HEK293 (cell line): ENCODE data around the gene ABCG1.

ENCODE experiments used
- CTCF ChIA-PET: fragments of 350-600 bp; formaldehyde crosslinking; extraction: SDS; loops from one replicate; lab custom pipeline; 2021; ENCODE audit warnings: antibody characterized with exemption; lab: Yijun Ruan, JAX
- POLR2A ChIA-PET: fragments of 300-600 bp; formaldehyde crosslinking; extraction: SDS; loops from one replicate; lab custom pipeline; 2020; ENCODE audit warnings: antibody characterized with exemption, inconsistent platforms; lab: Yijun Ruan, JAX
- H3K27ac ChIP-seq: fragments of 200-500 bp; sonication (Bioruptor generic); 2 replicates; pipeline ENCODE4 v1.5.1; 2014; ENCODE audit warnings: low read depth, low read length, control low read depth, inconsistent platforms; ENCODE audit errors: extremely low read depth
- H3K36me3 ChIP-seq, 2 experiments: fragments of 200-500 bp in 1 of 2; sonication (Bioruptor generic) in 1 of 2; 1 replicate in 1 of 2; 2 replicates in 1 of 2; pipeline ENCODE4 v1.5.1; 2014 to 2017; ENCODE audit warnings: inconsistent platforms in 2 of 2, low read length in 2 of 2; ENCODE audit not compliant: control insufficient read depth in 2 of 2, insufficient read depth in 1 of 2
- H3K4me1 ChIP-seq: fragments of 200-500 bp; sonication (Bioruptor generic); 2 replicates; pipeline ENCODE4 v1.5.1; 2014; ENCODE audit warnings: mild to moderate bottlenecking, low read length, inconsistent platforms; ENCODE audit not compliant: control insufficient read depth, insufficient read depth
- H3K4me3 ChIP-seq: 2 replicates; pipeline ENCODE4 v1.5.1; 2011; ENCODE audit warnings: low read depth, mild to moderate bottlenecking, control low read depth, low read length, moderate library complexity
- H3K9me3 ChIP-seq: fragments of 200-500 bp; sonication (Bioruptor generic); 2 replicates; pipeline ENCODE4 v1.5.1; 2014; ENCODE audit warnings: low read depth, low read length, inconsistent platforms; ENCODE audit not compliant: control insufficient read depth, insufficient read depth
- EGR2 ChIP-seq: fragments of 450-650 bp; formaldehyde crosslinking; IDR thresholded peaks from 2 replicates; pipeline ENCODE4 v1.5.1; 2016; ENCODE audit warnings: low read depth, missing biosample characterization, missing genetic modification characterization
- HOXA7 ChIP-seq: sonication (generic); formaldehyde crosslinking; IDR thresholded peaks from 2 replicates; pipeline ENCODE4 v1.8.1; 2022; ENCODE audit warnings: missing genetic modification reagents, borderline replicate concordance
- OVOL3 ChIP-seq: fragments of 450-650 bp; formaldehyde crosslinking; IDR thresholded peaks from 2 replicates; pipeline ENCODE4 v1.5.1; 2016; ENCODE audit warnings: missing biosample characterization, missing genetic modification characterization
- SETDB1 ChIP-seq: IDR thresholded peaks from one replicate; pipeline ENCODE4 v1.6.1; 2017; ENCODE audit warnings: mild to moderate bottlenecking, low read length, moderate library complexity, mixed read lengths; ENCODE audit not compliant: insufficient read length
- WT1 ChIP-seq: fragments of 450-650 bp; formaldehyde crosslinking; IDR thresholded peaks from 2 replicates; pipeline ENCODE4 v1.5.1; 2016; ENCODE audit warnings: missing biosample characterization, missing genetic modification characterization
- ZBTB11 ChIP-seq: fragments of 450-650 bp; formaldehyde crosslinking; conservative IDR thresholded peaks from 2 replicates; pipeline ENCODE4 v1.5.1; 2016; ENCODE audit warnings: low read depth, missing biosample characterization, missing genetic modification characterization
- ZFP69B ChIP-seq: fragments of 450-650 bp; formaldehyde crosslinking; IDR thresholded peaks from 2 replicates; pipeline ENCODE4 v1.5.1; 2016; ENCODE audit warnings: missing biosample characterization, missing genetic modification characterization
- ZNF10 ChIP-seq: fragments of 450-650 bp; formaldehyde crosslinking; IDR thresholded peaks from 2 replicates; pipeline ENCODE4 v1.5.1; 2017; ENCODE audit warnings: missing biosample characterization, missing genetic modification characterization
- ZNF157 ChIP-seq: fragments of 450-650 bp; formaldehyde crosslinking; IDR thresholded peaks from 2 replicates; pipeline ENCODE4 v1.5.1; 2016; ENCODE audit warnings: missing biosample characterization, missing genetic modification characterization
- ZNF239 ChIP-seq: fragments of 450-650 bp; formaldehyde crosslinking; IDR thresholded peaks from 2 replicates; pipeline ENCODE4 v1.5.1; 2016; ENCODE audit warnings: missing biosample characterization, missing genetic modification characterization
- ZNF354C ChIP-seq: fragments of 450-650 bp; formaldehyde crosslinking; IDR thresholded peaks from 2 replicates; pipeline ENCODE4 v1.5.1; 2016; ENCODE audit warnings: missing biosample characterization, missing genetic modification characterization, low read depth, borderline replicate concordance
- ZNF558 ChIP-seq: fragments of 450-650 bp; formaldehyde crosslinking; IDR thresholded peaks from 2 replicates; pipeline ENCODE4 v1.5.1; 2016; ENCODE audit warnings: missing biosample characterization, missing genetic modification characterization
- ZNF585B ChIP-seq: fragments of 450-650 bp; formaldehyde crosslinking; IDR thresholded peaks from 2 replicates; pipeline ENCODE4 v1.5.1; 2016; ENCODE audit warnings: missing biosample characterization, missing genetic modification characterization
- ZNF629 ChIP-seq: fragments of 450-650 bp; formaldehyde crosslinking; IDR thresholded peaks from 2 replicates; pipeline ENCODE4 v1.5.1; 2017; ENCODE audit warnings: missing biosample characterization, missing genetic modification characterization
- ZNF658 ChIP-seq: fragments of 450-650 bp; formaldehyde crosslinking; IDR thresholded peaks from 2 replicates; pipeline ENCODE4; 2016; ENCODE audit warnings: missing biosample characterization, missing genetic modification characterization
- ZNF670 ChIP-seq: fragments of 450-650 bp; formaldehyde crosslinking; IDR thresholded peaks from 2 replicates; pipeline ENCODE4 v1.5.1; 2016; ENCODE audit warnings: missing biosample characterization, missing genetic modification characterization, low read depth
- TF ChIP-seq, protein P1 (sequence below): fragments of 450-650 bp; formaldehyde crosslinking; IDR thresholded peaks from 2 replicates; pipeline ENCODE4 v1.5.1; 2017; ENCODE audit warnings: missing biosample characterization, missing genetic modification characterization
- TF ChIP-seq, protein P2 (sequence below): fragments of 450-650 bp; IDR thresholded peaks from 2 replicates; pipeline ENCODE4 v1.5.1; 2018; ENCODE audit warnings: missing biosample characterization, missing genetic modification characterization

ABCG1 gene

DNA sequence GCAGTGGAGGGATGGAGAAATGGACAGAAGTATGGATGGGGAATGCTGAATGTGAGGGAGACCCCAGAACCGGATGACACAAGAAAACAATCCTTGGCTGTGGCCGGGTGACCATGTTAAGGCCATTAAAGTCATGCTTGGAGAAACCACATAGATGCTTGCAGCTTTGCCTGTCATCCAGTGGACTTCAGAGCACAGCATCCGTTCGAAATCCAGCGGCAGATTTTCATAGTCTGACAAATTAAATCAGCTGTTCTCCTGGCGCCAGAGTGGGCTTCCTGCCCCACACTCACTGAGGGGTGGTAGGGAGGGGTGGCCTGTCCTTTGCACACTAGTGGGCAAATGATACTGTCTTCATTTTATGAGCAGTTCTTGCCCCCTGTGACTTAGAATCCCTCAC is 35.1 kb downstream of the ABCG1 start (continued):
- TF ChIP-seq ZBTB11 (tag by site-specific recombination): no peak
- TF ChIP-seq ZFP69B (tag by site-specific recombination): no peak

- CTCF ChIA-PET: interaction anchor here (0.5 to 0.6 kb wide), 2 partner anchors 350 to 1122 kb away, joined by 3 to 5 read pairs; no protein-coding TSS in a partner anchor
- no peak for TF ChIP-seq ZNF585B
- TF ChIP-seq ZNF558 (tag by site-specific recombination): no peak
- TF ChIP-seq EGR2 (tag by site-specific recombination): no peak
- TF ChIP-seq ZNF239: no peak
- TF ChIP-seq ZNF670 (tag by site-specific recombination): no peak
- TF ChIP-seq OVOL3 (tag by site-specific recombination): no peak
- TF ChIP-seq, protein P1, sequence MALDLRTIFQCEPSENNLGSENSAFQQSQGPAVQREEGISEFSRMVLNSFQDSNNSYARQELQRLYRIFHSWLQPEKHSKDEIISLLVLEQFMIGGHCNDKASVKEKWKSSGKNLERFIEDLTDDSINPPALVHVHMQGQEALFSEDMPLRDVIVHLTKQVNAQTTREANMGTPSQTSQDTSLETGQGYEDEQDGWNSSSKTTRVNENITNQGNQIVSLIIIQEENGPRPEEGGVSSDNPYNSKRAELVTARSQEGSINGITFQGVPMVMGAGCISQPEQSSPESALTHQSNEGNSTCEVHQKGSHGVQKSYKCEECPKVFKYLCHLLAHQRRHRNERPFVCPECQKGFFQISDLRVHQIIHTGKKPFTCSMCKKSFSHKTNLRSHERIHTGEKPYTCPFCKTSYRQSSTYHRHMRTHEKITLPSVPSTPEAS (tag by site-specific recombination): no peak
- no peak for TF ChIP-seq ZNF157 (tag by site-specific recombination)
- no peak for TF ChIP-seq WT1 (tag by site-specific recombination)
- TF ChIP-seq ZNF10: no peak
- TF ChIP-seq ZNF658 (tag by site-specific recombination): no peak
- TF ChIP-seq, protein P2, sequence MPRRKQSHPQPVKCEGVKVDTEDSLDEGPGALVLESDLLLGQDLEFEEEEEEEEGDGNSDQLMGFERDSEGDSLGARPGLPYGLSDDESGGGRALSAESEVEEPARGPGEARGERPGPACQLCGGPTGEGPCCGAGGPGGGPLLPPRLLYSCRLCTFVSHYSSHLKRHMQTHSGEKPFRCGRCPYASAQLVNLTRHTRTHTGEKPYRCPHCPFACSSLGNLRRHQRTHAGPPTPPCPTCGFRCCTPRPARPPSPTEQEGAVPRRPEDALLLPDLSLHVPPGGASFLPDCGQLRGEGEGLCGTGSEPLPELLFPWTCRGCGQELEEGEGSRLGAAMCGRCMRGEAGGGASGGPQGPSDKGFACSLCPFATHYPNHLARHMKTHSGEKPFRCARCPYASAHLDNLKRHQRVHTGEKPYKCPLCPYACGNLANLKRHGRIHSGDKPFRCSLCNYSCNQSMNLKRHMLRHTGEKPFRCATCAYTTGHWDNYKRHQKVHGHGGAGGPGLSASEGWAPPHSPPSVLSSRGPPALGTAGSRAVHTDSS (tag by site-specific recombination): no peak
- Histone ChIP-seq H3K9me3 (no peaks in the 10 kb centered on the region), H3K4me1 (no peaks in the 10 kb centered on the region), H3K4me3 (no peak overlapping the region), H3K36me3 (no peaks in the 10 kb centered on the region), H3K27ac (no peak overlapping the region)
- POLR2A ChIA-PET: no interaction called here
These were observed 36.0 kb downstream of the ABCG1 start for GRCh38 chr21:42254651-42255601.

- Histone ChIP-seq H3K27ac (no peak overlapping the region), H3K9me3 (no peaks in the 10 kb centered on the region), H3K4me1 (no peaks in the 10 kb centered on the region), H3K4me3 (no peak overlapping the region), H3K36me3 (no peaks in the 10 kb centered on the region)
- TF ChIP-seq ZNF629 (tag by site-specific recombination): no peak
- no peak for TF ChIP-seq ZNF354C
- no peak for TF ChIP-seq HOXA7 (CRISPR knock-in tag)
- TF ChIP-seq SETDB1: no peak
- ChIA-PET CTCF (interaction anchor here (0.5 to 0.7 kb wide), 2 partner anchors 87 to 351 kb away, joined by 4 to 5 read pairs; no protein-coding TSS in a partner anchor), POLR2A (no interaction called here)
These were observed 36.9 kb downstream of the ABCG1 start for GRCh38 chr21:42255825-42256224.
